ENCODE measurements around the gene LHPP.

Gene LHPP

DNA sequence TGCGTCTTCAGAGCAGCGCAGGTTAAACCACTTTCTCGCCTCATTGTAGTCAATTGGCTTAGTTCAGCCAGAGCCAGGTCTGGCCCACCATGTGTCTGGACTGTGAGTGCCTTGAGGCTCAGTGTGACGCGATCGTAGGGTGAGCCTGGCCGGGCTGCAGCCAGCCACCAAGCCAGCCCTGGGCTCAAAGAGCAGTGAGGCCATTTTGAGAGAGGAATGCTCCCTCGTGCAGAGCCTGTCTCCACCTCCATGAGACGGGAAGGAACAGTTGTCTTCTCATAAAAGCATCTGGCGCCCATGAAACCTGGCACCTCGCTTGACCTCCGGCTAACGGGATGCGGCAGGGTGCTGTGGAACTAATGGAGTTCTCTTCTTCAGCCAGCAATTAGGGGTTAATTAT, 34.5 kb downstream of the LHPP start:
- peak; percentile 30 for DNase-seq (ENCODE audit: low spot score)

- DNase-seq (ENCODE audit: low spot score) = no peak
Measured at GRCh38 chr10:124496620-124497019, 35.0 kb downstream of the LHPP start.

GRCh38 chr10:124497196-124497881, 35.7 kb downstream of the LHPP start:
- peak; percentile 34 for DNase-seq (ENCODE audit: low spot score)

- DNase-seq (ENCODE audit: low spot score) = no peak
Measured at GRCh38 chr10:124498056-124498455, 36.4 kb downstream of the LHPP start.

DNA sequence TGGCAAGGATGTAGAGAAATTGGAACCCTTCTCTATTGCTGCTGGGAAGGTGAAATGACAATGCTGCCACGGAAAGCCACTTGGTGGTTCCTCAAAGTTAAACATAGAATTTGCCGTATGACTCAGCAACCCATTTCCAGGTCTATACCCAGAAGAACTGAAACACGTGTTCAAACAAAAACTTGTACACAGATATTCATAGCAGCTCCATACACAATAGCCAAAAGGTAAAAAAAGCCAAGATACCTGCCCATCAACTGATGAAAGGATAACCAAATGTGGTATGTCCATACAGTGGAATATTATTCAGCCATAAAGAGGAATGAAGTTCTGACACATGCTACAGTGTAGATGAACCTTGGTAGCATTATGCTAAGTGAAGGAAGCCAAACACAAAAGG, 39.1 kb downstream of the LHPP start:
- no peak for DNase-seq (ENCODE audit: low spot score)

DNA sequence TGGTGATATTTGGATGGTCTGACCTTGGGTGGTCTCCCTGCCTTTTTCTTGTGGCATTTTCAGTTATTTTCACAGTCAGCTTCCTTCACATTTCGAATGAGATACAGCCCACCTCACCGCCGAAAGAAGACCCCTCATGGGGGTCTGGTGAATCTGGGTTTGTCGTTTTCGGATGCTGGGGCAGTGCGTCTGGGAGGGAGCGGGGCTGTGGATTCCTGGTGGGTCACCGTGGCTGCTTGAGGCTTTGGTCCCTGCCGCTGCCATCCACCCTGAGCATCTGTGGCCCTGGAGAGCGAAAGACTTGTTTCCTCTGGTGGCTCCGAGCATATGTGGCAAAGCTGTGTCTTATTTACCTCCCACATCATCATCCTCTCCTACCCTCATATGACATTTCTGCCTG, 43.1 kb downstream of the LHPP start:
- DNase-seq (ENCODE audit: low spot score) = no peak

DNA sequence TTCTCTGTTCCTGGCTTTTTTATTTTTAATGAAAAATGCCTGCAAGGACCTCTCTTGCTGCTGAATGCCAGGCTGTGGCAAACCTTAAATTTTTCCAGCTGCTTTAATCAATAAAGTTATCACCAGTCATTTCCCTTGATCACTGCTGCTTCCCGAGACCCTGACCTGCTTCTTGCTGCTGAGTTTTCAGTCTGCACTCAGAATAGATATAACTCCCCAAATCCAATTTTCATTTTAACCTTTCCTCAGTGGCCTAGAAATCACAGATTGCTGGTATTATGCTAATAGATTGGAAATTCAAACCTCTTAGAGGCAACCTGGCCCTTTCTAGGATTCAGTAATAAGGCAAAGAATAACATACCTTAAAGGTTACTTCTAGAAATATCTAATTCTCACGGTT, 43.7 kb downstream of the LHPP start:
- no peak for DNase-seq (ENCODE audit: low spot score)

DNA sequence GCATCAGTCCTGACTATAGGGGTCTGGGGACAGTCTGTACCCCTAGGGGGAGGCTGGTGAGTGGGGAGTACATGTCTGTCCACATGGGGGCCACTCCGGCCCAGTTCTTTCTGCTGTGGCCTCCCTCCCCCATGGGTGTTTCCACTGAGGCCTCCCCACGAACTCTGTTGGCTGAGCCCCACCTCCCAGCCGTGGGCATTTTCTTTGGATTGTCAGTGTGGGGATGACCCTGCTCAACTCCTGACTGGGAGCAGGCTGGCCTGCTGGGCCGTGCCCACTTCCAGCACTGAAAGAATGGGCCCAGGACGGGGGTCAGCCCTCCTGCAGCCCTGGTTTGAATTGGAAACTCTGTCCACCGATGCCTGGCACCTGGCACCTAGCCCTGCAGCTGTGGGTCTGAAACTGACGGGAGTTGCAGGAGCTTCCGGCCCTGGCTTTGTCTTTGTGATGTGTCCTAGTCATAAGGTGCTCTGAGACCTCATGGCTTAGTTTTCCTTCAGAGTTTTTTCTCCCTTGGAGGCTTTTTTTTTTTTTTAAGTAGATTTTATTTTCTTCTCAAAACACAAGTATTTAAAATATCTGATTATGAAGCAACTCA, 46.5 kb downstream of the LHPP start:
- no peak for DNase-seq (ENCODE audit: low spot score)

DNA sequence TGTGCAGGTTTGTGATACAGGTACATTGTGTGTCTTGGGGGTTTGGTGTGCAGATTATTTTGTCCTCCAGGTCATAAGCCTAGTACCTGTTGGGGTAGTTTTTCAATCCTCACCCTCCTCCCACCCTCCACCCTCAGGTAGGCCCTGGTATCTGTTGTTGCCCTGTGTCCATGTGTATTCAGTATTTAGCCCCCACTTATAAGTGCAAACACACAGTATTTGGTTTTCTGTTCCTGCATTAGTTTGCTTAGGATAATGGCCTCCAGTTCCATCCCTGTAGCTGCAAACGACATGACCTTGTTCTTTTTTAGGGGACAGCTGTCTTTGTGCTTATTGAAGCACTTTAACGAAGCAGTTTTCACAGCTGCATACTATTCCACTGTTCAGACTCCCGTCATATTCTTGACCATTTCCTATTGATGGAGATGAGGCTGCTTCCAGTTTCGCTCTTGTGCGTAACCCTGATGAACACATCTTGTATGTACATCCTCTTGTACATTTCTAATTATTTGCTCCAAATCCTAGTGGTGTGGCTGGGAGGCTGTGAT, 47.4 kb downstream of the LHPP start:
- no peak for DNase-seq (ENCODE audit: low spot score)

DNA sequence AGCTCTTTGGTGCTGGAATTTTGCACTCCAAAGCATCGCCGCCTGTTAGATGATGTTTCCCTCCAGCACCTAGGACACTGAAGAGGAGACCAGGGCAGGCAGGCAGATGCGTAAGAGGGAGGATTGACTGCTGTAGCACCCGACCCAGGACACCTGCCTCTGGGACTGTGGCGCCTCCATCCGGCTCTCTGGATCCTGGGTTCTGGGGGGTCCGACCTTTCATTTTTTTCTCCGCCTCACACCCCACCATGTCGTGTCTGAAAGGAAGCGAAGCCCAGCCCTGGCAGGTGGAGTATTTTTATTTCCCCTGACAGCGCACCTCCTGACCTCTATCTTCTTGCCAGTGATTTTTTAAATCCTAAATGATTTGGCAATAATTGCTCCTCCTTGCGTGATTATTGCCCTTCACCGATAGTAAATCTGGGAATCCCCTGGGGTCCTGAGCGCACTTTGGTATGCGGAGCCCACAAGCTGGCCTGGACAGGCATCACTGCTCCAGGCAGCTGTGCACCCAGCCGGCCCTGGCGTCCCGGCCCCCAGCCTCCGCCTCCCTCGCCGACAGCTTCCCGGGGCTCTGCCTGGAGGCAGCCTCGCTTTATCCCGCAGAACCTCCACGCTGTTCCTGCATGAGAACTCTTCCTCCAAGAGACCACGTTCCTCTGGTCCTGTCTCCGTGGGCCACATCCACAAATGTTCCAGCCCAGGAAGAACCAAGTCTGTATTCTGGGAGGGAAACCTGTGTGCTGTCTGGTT, 48.4 kb downstream of the LHPP start:
- no peak for DNase-seq (ENCODE audit: low spot score)

GRCh38 chr10:124510759-124511158, 49.1 kb downstream of the LHPP start:
- no peak for DNase-seq (ENCODE audit: low spot score)

DNA sequence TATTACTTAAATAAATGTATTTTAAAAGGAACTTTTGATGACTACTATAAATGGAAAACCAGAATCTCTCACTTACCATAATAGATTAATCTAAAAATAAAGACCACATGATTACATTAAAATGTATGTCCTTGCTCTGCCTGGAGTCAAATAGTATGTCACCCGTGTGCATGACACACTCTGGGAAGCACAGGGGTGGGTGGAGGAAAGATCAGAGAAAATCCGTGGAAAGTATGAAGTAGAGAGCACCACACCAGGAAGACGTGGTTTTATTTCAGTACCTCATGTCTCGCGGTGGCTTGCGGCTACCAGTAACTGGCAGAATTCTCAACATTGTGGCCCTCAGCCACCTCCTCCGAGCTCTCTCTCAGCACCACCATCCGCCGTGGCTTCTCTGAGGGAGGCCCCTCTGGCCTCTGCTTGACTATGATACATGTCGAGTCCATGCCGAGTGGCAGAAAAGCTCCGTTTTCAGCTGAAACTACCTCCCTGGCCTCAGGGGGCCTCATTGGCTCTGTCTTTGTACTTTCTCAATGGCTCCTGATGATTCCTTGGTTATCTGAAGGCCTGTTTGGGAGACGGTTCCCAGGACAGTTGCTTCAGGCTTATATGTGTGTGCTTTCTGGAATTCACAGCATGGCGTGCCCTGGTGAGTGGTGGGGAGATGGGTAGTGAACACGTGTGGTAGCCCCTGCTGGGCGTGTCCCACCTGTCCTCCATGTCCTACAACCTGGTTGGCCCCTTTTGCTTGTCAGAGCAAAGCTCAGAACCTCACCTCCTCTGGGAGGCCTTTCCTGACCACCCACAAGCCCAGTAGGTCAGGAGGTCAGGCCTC, 49.8 kb downstream of the LHPP start:
- DNase-seq (ENCODE audit: low spot score) = no peak

DNA sequence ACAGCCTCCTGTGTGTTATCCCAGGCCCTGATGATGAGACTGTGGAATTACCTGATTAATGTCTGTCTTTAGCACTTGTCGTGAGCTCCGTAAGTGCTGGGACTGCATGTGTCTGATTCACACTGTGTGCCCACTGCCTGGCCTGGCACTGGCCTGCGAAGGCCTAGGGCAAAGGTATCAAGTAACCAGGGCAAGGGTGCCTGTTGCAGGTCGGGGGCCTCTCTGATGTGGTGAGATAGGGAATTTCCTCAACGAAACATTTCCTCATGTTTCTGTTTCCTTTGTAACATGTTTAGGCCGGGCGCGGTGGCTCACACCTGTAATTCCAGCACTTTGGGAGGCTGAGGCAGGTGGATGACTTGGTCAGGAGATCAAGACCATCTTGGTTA, 50.4 kb downstream of the LHPP start:
- no peak for DNase-seq (ENCODE audit: low spot score)

DNA sequence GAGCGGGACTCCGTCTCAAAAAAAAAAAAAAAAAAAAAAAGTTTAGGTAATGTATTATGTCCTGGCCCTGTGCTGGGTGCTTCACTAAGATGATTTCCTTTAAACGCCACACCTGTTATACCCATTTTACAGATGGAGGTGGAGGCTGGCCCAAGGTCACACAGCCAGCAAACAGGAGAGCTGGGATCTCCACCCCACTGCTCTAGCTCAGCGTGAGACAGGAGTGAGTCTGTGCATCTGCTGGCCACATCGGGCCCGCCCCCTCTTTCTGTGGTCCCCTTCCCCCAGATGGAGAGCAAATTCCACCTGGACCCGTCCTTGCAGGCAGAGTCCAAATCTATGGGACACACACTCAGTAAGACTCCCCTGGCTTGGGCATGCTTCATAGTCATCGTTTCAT, 51.0 kb downstream of the LHPP start:
- no peak for DNase-seq (ENCODE audit: low spot score)

GRCh38 chr10:124515244-124515970, 53.8 kb downstream of the LHPP start:
- DNase-seq (ENCODE audit: low spot score) = no peak

DNA sequence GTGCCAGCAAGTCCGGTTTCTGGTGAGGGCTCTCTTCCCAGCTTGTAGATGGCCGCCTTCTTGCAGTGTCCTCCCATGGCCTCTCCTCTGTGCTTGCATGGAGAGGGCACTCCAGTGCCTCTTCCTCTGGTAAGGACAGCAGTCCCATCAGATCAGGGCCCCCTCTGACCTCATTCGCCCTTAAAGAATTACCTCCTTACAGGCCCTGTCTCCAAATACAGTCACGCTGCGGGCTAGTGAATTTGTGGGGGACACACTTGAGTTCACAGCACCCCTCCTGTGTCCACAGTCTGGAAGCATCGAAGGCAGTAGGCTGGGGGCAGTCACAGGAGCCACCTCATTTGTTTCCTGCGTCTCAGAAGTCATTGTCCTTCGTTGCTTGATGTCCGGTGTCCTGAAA, 54.6 kb downstream of the LHPP start:
- no peak for DNase-seq (ENCODE audit: low spot score)

- DNase-seq (ENCODE audit: low spot score) = no peak
Measured at GRCh38 chr10:124516746-124517397, 55.2 kb downstream of the LHPP start.

- DNase-seq (ENCODE audit: low spot score) = no peak
Measured at GRCh38 chr10:124517461-124517860, 55.8 kb downstream of the LHPP start.

DNA sequence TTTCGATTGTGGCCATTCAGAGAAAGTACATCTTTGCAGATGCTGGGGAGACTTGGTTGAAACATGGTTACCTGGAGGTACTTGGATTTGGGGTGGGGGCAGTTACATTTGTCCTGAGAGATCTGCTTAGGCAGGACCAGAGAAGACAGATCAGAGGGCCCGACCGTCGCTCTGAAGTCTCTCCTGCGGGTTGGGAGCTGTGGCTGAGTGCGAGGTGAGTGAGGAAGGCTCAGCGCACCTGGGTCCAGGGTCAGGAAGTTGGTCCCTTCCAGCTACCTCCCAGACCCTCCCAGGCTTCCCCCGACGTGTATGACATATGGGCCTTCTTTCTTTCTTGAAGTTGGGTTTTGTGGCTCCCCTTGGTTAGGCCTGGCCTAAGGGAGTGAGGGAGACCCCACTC, 56.3 kb downstream of the LHPP start:
- no peak for DNase-seq (ENCODE audit: low spot score)

- no peak for DNase-seq (ENCODE audit: low spot score)
Measured at GRCh38 chr10:124518366-124518765, 56.7 kb downstream of the LHPP start.

Measured in SK-N-DZ (cell line).